Measurements from ENCODE around the gene ANTXR1. TPM values are rescaled to one million over a fixed set of nuclear protein-coding genes. Genes with fewer than 3 reads are reported as not detected.

The ANTXR1 gene
- total RNA-seq, 1 experiment from 2014 or later: 11.1 TPM

DNA sequence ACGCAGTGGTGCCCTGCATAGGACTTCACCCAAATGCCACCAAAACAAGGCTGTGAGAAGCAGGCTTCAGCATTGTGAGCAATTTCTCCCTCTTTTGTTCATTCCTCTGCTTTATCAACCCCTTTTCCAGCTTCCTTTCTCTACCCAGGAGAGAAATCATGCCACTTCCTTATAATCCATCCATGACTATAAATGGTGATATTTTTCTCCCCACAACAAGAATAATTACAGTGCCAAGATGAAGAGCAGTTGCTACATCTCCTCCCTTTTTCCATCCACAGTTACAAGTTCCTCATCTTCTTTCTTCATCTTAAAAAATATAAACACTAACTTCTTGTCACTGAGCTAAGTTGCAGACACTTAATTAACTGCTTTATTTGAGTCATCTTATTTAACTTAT is 167.2 kb downstream of the ANTXR1 start:
- DNase-seq (ENCODE audit: low read depth): no peak

DNA sequence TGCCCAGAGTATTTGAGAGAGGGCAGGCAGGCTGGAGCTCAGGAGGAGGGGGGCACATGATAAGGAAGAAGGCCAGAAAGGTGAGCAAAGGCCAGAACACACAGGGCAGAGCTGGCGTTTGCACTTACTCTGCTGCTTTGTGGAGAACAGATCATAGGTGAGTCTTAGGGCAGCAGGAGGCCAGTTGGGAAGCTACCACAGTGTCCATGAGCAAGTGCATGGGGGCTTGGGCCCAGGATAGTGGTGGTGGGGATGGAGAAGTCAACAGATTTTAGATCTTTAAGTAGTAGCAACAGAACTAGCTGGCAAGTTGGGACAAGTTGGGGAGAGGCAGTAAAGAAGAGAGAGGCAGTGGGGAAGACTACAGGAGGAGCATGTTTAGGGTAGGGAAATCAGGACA is 168.0 kb downstream of the ANTXR1 start:
- no peak for DNase-seq (ENCODE audit: low read depth)

DNA sequence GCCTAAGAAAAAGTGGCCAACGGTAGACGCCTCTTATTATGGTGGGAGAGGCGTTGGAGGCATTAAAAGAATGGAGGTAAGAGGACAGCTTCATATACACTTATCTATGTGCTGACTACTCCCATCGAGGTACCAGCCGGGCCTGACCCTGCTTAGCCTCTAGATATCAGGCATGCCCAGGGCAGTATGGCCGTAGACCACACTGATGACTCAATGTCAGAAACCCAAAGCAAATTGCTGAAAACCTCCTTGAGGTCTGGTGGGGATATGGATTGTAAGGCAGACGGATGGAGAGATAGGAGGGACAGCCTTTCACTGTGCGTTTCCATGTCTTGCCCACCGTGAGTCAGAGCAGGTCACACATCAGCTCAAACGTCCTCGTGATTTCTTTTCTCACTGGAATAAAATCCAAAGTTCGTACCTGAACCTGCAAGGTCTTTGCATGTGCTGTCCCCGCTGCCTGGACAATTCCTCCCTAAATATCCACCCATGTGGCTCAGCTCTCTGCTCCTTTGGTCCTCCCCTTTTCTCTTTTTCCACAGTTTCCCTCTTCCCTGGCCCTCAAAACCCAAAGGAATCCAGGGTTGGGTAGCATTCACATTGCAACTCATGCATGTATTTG is 168.9 kb downstream of the ANTXR1 start:
- no peak for DNase-seq (ENCODE audit: low read depth)

DNA sequence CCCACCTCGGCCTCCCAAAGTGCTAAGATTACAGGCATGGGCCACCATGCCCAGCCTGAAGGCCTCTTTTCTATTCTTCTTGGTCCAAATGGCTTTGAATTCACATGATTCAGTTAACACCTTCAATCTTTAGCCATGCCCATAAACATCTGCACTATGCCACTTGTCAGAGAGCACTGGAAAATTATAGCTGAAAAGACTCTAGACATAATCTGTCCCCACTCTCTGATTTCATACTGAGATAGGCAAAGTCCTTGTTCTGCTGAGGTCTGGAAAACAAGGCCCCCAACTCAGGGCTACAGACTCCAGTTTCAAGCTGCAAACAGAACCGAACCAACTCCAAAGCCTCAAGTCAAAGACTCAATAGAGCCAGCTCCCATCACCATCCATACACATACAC is 170.7 kb downstream of the ANTXR1 start:
- DNase-seq (ENCODE audit: low read depth): no peak

- no peak for DNase-seq (ENCODE audit: low read depth)
These were observed 171.2 kb downstream of the ANTXR1 start for GRCh38 chr2:69184224-69184623.

DNA sequence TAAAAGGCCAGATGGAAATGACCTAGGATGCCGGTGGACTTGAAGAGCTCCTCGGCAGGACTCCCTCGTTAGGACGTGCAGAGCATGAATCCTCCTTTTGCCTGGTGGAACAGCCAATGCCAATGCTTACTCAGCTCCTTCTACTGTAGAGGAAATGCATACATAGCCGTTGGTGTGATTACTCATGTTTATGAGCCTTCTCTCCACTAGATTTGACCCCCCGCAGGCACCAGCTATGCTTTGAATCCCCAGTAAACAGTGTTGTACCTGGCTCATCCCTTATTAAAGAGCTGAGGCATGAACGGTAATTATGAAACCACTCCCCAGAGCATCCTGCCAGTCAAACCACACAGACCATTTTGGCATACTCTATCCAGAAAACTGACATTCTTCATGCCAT is 172.8 kb downstream of the ANTXR1 start:
- peak; percentile 86 for DNase-seq (ENCODE audit: low read depth)

DNA sequence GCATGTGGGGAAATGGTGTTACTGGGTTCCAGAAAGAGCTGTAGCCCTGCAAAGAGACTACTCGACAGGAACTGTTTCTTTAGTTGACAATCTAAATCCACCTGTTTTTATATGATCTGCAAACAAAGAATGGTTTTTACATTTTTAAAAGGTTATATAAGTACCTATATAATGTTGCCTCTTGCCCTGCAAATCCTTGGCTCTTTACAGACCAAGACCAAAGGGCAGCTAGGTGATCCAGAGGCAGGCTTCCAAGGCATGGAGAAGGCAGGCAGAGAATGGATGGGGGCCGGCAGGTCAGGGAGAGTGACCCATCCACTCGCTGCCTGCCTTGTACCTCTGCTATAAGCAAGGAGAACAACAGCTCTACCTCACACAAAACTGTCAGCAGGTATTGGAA is 173.6 kb downstream of the ANTXR1 start:
- no peak for DNase-seq (ENCODE audit: low read depth)

- DNase-seq (ENCODE audit: low read depth): no peak
These were observed 175.4 kb downstream of the ANTXR1 start for GRCh38 chr2:69188182-69188900.

- DNase-seq (ENCODE audit: low read depth): no peak
These were observed 177.9 kb downstream of the ANTXR1 start for GRCh38 chr2:69190743-69191404.

GRCh38 chr2:69191634-69192033 is 178.7 kb downstream of the ANTXR1 start:
- no peak for DNase-seq (ENCODE audit: low read depth)

DNA sequence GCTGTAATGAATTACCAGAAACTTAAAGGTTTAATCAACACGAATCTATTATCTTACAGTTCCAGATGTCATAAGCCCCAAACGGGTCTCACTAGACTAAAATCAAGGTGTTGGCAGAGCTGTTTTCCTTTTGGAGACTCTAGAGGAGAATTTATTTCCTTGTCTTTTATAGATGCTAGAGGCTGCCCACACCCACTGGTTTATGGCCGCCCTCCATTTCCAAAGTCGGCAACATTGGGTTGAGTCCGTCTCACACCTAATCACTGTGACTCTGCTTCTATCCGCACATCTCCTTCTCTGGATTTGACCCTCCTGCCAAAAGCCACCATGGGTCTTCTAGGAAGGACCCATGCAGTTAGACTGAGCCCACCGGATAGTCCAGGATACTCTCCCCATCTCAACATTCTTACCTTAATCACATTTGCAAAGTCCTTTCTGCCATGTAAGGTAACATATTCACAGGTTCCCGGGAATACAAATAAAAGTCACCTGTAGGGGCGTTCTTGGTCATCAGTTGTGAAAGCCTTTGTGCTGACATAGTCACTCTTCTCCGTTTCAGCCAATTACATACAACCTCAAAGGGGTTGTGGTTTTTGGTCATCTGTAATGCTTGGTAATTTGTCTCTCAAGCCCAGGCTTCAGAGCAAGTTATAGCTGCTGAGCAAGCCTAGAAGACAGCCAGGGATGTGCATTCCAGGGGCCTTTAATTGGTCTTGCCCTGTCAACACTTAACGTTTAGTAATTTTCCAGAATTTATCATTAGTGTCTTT is 179.4 kb downstream of the ANTXR1 start:
- DNase-seq (ENCODE audit: low read depth): no peak

DNA sequence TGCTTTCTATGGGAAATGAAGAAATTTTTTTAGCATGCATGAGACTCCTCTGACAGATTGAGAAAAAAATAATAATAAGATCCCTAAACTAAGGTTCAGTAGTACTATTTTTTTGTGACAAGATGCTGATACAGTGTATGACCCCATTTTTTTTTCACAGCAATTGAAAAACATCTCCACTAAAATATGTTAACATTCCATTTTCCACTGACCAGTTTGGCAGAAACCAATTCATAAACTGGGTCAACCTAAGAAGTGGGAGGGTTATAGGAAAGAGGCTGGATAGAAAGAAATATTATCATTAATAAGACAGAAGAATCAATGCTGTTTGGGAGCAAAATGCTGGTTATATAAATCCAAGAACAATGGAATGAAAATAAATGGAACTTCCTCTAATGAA is 182.7 kb downstream of the ANTXR1 start:
- no peak for DNase-seq (ENCODE audit: low read depth)

DNA sequence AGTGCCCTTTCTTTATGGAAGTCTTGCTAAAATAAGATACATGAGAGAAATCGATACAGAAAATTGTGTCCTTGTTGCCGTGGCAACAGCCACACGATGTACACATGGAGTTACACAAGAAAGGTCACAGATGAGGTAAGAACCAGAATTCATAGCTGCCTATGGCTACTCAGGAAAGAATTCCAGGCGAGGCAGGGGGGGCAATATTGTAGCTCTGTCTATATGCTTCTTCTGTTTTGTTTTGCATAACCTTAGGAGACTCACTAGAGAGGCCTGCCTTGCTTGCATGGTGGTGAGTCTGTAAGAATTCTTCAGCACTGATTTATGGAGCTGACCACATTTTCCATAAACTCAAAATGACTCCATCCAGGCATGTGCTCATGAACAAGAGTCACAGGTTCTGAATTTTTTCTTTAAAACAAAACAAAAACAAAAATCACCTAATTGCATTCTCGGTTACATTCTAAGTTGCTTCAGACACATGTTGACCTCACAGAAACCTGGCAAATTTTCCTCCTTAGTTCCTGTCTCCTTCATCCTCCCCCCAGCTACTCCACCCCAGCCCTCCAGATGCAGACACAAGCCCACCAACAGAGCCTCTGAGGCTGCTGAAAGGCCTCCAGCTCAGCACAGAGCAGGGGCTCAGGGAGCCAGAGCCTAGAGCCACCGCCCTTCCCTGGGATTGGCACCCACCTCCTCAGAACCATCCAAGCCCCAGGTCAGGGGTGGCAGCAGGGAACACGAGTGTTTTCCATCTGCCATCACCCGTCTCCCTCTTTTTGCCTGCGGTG is 183.5 kb downstream of the ANTXR1 start:
- peak; percentile 12 for DNase-seq (ENCODE audit: low read depth)

GRCh38 chr2:69200107-69200520 is 187.1 kb downstream of the ANTXR1 start:
- DNase-seq (ENCODE audit: low read depth): no peak

- DNase-seq (ENCODE audit: low read depth): no peak
These were observed 188.3 kb downstream of the ANTXR1 start for GRCh38 chr2:69201259-69201658.

- no peak for DNase-seq (ENCODE audit: low read depth)
These were observed 189.3 kb downstream of the ANTXR1 start for GRCh38 chr2:69202327-69202726.

GRCh38 chr2:69203166-69203985 is 190.4 kb downstream of the ANTXR1 start:
- no peak for DNase-seq (ENCODE audit: low read depth)

DNA sequence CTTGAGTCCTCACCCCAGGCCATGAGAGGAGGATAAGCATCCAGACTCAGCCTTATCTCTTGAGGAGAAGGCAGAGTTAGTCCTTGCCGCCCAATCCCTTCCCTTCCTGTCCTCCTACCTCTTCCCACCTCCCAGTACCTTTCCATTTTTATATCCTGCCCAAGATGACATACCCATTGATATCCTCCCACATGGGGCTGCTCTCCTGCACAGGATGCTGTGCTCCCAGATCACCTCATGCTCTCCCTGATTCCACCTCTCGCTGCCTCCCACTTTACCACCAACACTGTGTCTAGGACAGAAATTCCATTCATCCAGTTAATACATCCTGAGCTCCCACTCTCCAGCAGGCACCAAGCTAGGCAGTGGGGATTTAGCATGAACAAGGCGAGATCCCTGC is 191.7 kb downstream of the ANTXR1 start:
- DNase-seq (ENCODE audit: low read depth): no peak

DNA sequence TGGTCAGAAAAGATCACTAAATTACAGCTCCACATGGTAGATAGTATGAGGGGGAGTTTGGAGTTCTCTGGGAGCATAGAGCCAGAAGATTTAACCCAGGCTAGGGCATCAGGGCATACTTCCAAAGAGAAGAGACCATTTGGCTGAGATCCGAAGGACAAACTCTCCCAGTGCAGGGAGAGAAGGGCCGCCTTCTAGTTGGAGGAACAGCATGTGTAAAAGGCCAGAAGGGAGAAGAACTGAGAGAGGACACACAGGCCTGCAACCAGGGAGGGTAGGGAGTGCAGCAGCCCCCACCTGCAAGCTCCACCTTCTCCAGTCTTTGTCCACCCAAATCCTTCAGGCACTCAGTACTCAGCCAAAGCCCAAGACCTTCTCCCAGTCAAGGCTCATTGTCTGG is 192.1 kb downstream of the ANTXR1 start:
- DNase-seq (ENCODE audit: low read depth): no peak

- DNase-seq (ENCODE audit: low read depth): no peak
These were observed 192.5 kb downstream of the ANTXR1 start for GRCh38 chr2:69205491-69205890.

Measured in Daoy (cell line).